Measurements from ENCODE around the gene DNA2.
"Not testable (repeated sequence)": the region's sequence is repeated elsewhere in the genome, so short reads cannot be mapped to it uniquely, and the experiment has no call there.

DNA2 gene

GRCh38 chr10:68463365-68464093, 8.2 kb downstream of the DNA2 start:
- intact Hi-C loops (cut with DNase I) = no loop called here
- no peak for DNase-seq

DNA sequence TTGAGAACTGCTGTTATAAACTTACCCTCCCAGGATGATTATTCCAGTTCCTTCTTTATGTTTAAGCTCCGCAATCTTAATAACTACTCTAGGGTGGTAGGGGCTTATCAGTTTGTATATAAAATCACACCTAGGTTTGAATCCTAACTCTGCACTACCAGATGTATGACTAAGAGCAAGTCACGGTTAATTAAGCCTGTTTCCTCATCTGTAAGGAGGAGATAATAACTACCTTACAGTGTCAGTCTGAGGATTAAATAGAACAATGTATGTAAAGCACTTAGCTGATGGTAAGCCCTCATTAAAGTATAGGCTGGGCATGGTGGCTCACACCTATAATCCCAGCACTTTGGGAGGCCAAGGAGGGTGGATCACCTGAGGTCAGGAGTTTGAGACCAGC, 9.2 kb downstream of the DNA2 start:
- no peak for DNase-seq
- intact Hi-C loops (cut with DNase I) = no loop called here

DNA sequence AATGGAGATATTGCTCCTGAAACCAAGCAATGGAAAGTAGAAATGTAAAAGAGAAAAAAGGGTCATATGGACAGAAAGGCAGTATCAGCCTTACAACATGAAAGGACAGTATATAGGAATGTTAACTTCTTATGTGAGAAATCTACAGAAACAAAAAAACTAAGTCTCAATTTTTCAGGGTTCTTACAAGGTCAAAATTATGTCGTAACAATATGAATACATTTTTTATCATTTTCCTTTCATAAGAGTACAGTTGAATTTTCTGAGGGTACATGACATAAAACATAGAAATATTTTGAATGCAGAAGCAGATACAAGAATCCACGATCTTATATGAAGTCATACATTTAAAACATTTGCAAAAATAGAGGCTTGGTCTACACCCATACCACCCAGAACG, 10.7 kb downstream of the DNA2 start:
- intact Hi-C loops (cut with DNase I) = no loop called here
- DNase-seq = no peak

GRCh38 chr10:68449698-68450097, 22.1 kb downstream of the DNA2 start:
- DNase-seq = peak in 33 of 42 donors; percentile 8 to 63 (median 36)
- intact Hi-C loops (cut with DNase I) = not testable (repeated sequence)

- no peak for DNase-seq
- intact Hi-C loops (cut with DNase I) = no loop called here
These were observed 25.6 kb downstream of the DNA2 start for GRCh38 chr10:68446179-68446578.

DNA sequence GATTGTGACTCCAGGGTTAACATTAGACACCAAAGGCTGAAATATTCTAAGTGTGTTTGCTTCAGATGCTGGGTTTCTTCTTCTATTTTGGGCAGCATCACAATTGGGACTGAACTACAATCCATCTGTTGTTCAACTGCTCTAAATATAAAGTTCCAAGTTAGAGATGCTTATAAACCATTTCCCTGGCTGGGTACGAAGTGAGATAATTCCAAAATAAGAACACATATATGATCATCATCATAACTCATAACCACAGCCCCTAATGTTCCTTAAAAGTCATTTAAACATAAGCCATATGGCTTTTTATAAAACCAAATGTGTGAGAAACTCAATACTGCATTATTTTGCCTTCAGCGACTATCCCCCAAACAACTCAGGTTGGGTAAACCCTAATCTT, 28.8 kb downstream of the DNA2 start:
- intact Hi-C loops (cut with DNase I) = no loop called here
- DNase-seq = no peak

GRCh38 chr10:68440898-68441297, 30.9 kb downstream of the DNA2 start:
- intact Hi-C loops (cut with DNase I) = no loop called here

GRCh38 chr10:68435803-68436202, 36.0 kb downstream of the DNA2 start:
- intact Hi-C loops (cut with DNase I) = no loop called here
- DNase-seq = no peak

More at GRCh38 chr10:68440898-68441297, 30.9 kb downstream of the DNA2 start:
- DNase-seq = no peak

DNA sequence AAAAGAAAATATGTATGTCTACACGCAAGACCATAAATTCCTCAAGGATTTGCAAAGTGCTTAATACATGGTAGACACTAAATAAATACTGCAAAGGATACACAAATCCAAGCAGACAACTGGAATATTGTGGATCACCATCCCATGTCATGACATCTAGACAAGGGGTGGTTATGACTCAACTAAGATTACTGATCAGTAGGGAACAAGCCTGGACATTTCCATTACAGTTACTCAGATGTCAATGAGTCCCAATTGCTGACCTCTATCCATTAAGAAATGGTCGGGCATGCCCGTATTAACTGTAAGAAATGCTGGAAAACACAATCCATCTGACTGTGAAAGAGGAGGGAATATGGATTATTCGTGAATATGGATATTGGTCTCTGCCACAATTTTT, 37.1 kb downstream of the DNA2 start:
- no peak for DNase-seq

GRCh38 chr10:68428396-68429104, 43.2 kb downstream of the DNA2 start:
- intact Hi-C loops (cut with DNase I) = no loop called here

More for the DNA sequence above, 37.1 kb downstream of the DNA2 start:
- intact Hi-C loops (cut with DNase I) = no loop called here

GRCh38 chr10:68424454-68425014, 47.2 kb downstream of the DNA2 start:
- intact Hi-C loops (cut with DNase I) = no loop called here
- no peak for DNase-seq

More at GRCh38 chr10:68428396-68429104, 43.2 kb downstream of the DNA2 start:
- no peak for DNase-seq

GRCh38 chr10:68423522-68423921, 48.3 kb downstream of the DNA2 start:
- DNase-seq = no peak
- intact Hi-C loops (cut with DNase I) = no loop called here

DNA sequence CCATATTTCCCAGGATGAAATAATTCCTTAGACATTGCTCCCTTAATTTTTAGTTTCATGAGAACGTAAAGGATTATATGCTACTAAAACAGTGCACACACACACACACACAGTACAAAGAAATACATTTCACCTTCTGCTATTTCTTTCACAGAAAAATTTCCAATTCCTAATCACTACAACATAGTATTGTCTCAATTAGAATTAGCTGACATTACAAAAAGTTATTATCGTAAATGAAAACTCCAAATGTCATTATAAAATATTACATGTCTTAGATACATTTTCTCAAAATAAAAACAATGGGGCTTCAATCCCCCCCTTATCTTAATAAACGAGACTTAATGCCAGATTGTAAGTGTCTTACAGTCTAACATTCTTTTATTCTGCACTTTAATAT, 52.4 kb downstream of the DNA2 start:
- DNase-seq = no peak
- intact Hi-C loops (cut with DNase I) = no loop called here

DNA sequence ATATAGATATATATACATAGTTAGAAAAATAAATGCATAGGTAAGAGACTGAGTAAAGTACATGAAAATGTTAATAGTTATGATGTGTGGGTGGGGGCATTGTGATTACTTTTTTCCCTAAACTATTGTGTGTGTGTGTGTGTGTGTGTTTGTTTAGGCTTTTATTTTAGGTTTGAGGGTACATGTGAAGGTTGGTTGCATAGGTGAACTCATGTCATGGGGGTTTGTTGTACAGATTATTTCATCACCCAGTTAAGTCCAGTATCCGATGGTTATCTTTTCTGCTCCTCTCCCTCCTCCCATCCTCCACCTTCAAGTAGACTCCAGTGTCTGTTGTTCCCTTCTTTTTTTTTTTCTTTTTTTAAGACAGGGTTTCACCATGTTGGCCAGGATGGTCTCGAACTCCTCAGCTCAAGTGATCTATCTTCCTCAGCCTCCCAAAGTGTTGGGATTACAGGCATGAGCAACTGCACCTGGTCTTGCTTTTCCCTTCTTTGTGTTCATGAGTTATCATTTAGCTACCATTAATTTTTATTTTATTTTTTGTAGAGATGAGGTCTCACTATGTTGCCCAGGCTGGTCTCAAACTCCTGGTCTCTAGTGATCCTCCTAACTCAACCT, 62.8 kb downstream of the DNA2 start:
- no peak for DNase-seq
- intact Hi-C loops (cut with DNase I) = loop anchor here (5.0 kb wide), 1 partner anchor 313 kb away; the partner anchor contains the start of gene CCAR1

DNA sequence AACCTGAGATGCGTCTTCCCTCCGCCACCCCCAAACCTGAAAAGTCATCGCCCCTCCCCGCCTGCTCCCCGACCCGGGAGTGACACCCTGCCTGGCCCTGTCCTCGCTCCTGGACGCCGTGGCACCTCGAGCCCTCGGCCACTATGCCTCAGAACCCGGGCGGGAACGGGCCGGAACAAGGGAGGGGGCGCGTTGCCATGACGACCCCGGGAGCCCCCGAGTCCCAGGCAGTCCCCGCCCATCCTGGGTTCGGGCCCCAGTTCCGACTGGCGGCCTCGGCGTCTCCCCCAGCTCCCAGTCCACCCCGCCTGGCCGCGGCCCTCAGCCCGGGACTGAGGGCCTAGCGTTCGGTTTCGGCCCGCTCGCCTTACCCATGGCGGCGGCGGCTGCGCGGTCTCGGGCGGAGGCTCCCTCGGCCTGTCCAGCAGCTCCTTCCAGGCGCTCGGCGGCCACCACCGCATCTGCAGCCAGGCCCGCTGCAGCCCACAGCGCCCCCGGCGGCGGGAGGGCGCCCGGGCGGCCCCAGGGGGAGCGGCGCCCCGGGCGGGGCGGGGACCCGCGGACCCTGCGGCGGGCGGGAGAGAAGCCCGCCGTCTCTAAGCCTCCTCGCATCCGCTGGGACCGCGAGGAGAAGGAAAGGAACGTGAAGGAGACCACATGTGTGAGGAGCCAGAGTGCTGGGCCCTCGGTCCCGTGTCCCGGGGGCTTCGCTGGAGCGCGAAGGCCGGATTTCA, 64.8 kb downstream of the DNA2 start, which contains the start of gene RUFY2:
Gene RUFY2 (minus strand): TSS at position 463 of the 734 bp plus-strand sequence. CDS start 88 bp downstream, at position 375.
- peak; percentile 54 to 92 (median 83) for DNase-seq
- intact Hi-C loops (cut with DNase I) = loop anchor here (5.0 kb wide), 1 partner anchor 315 kb away; the partner anchor contains the start of gene CCAR1

- DNase-seq = peak in 36 of 42 donors; percentile 23 to 69 (median 46)
- intact Hi-C loops (cut with DNase I) = loop anchor here (5.0 kb wide), 1 partner anchor 316 kb away; the partner anchor contains the start of gene CCAR1
These were observed 65.5 kb downstream of the DNA2 start for GRCh38 chr10:68406111-68406814.

DNA sequence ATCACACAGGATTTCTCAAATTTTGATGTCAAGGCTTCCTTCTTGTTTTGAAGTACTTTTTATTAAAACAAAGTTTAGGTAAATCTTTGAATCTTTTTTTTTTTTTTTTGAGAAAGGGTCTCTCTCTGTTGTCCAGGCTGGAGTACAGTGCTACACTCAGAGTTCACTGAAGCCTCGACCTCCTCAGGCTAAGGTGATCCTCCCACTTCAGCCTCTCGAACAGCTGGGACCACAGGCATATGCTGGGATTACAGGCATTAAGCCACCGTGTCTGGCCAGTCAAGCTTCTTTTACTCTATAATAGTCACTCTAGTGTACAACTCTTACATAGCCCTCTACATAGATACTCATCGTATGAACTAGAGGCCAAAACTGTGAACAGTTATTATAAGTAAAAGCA, 68.1 kb downstream of the DNA2 start:
- intact Hi-C loops (cut with DNase I) = no loop called here
- DNase-seq = no peak

- DNase-seq = no peak
- intact Hi-C loops (cut with DNase I) = no loop called here
These were observed 69.5 kb downstream of the DNA2 start for GRCh38 chr10:68402276-68402675.

All from head of caudate nucleus (tissue), 42 donors.